ENCODE data around the gene CAMK2B. TPM values are rescaled to one million over a fixed set of nuclear protein-coding genes. Genes with fewer than 3 reads are reported as not detected.

Gene CAMK2B
- polyA plus RNA-seq, 3 donors: 1.7 to 3.7 (median 3.4) TPM

DNA sequence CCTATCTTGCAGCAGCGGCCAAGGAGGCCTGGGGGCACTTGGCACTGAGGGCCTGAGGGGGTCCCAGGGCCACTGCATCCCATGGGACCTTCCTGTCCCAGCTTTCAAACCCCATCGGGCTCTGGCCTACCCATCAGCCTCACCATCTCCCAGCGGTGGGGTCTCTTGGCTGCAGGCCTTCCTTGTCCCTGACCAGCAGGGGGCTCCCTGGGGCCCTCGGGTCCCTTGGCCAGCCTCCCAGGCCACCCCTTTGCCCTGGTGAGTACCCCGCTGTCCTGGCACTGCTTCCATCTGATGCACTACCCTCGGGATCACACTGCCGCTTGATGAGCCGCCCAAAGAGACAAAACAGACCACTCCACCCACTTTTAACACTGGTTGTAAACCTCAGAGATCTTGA lies 81.1 kb downstream of the CAMK2B start:
- DNase-seq (ENCODE audit: extremely low read depth in 1 of 11, low read depth in 9 of 11, low spot score in 4 of 11): no peak

DNA sequence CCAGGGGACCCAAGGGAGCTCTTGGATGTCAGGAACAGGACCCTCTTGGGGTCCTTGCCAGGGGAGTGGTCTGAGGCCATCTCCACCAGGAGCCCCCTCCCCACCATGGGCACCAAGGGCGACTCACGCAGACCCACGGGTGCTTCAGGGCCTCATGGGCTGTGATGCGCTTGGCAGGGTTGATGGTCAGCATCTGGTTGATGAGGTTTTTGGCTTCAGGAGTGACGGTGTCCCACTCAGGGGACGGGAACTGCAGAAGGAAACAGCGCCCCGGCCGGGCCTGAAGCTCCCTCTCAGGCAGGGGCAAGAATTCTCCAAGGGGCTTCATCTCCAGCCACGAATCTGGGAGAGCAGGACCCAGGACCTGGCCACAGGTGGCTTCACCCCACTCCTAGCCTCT lies 83.3 kb downstream of the CAMK2B start:
- no peak for DNase-seq (ENCODE audit: extremely low read depth in 1 of 11, low read depth in 9 of 11, low spot score in 4 of 11)

DNA sequence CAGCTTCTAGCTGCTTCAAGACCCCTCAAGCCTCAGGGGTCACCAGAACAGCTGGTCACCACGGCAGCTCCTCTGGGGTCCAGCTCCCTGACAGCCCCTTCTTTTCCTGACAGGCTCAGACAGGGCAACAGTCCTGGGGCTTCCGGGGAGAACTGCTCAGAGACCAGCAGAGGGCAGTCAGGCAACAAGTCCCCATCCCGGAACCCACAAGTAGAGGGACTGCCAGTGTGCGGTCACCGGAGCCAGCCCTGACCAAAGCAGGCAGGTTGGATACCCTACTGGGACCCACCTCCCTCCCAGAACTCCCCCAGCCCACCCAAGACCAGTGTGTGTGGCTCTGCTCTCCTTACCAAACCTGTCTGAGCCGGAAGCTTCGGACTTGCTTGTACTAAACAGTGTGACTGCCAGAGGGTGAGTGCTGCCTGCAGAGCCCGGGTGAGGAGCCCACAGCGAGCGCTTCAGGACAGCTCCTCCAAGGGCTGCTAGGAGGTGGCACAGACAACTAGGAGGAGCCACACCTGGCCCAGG lies 84.3 kb downstream of the CAMK2B start:
- peak in 8 of 11 donors; percentile 49 to 66 (median 60) for DNase-seq (ENCODE audit: extremely low read depth in 1 of 11, low read depth in 9 of 11, low spot score in 4 of 11)

DNA sequence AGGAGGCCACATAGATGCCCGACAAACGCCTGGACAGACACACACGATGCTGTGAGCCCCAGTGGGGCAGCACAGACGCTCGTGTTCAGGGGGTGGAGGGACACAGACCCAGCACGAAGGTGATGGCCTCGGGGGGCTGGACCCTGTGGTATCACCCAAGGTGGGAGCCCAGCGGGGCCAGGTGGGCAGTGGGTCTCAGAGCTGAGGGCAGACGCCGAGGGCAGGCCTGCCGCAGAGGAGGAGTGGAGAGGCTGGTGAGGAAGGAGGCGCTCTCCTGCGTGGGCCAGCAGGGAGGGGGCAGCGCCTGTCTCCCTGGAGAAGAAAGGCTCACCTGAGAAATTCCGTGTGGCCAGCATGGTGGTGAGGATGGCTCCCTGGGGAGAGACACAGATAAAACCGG lies 85.0 kb downstream of the CAMK2B start:
- DNase-seq (ENCODE audit: extremely low read depth in 1 of 11, low read depth in 9 of 11, low spot score in 4 of 11): no peak

DNA sequence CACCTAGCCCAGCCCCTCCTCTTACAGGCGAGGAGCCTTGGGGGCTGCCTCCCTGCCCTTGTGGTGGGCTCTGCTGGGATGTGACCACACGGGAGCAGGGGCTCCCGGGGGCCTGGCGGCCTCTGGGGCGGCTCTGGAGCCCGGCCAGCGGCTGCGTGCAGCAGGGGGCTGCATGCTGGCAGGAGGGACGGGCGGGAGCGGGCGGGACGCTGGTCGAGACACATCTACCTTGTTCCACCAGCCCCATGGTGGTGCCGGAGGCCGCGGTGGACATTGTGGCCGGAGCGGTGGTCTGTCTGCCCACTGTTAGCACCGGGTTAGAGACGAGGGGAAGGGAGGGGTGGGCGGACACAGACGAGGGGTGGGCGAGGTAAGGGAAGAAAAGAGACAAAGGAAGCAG lies 86.0 kb downstream of the CAMK2B start:
- no peak for DNase-seq (ENCODE audit: extremely low read depth in 1 of 11, low read depth in 9 of 11, low spot score in 4 of 11)

DNA sequence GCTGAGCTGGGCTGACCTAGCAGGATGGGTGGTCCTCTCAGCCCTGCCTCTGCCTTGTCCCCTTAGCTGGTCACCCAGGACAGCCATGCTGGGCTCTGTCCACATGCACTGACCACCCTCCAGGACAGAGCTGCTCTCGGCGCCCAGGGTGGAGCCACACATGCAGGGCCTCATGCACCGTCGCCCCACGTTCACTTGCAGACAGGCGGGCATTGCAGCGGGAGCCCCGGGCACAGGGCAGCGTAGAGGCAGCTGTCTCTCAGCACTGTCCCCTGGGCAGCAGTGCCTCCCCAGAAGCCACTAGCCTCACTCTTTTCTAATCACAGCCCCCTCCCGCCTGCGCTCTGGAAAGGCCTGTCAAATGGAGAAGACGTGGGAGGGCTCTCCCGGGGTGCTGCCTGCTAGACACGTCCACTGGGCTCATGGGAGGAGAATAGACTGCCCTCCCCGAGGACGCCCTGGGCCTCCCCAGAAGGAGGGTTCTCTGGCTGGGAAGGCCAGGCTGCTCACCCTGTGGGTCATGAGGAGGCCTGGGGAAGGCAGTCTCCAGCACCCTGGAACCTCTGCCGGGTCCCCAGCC lies 87.2 kb downstream of the CAMK2B start:
- no peak for DNase-seq (ENCODE audit: extremely low read depth in 1 of 11, low read depth in 9 of 11, low spot score in 4 of 11)

DNA sequence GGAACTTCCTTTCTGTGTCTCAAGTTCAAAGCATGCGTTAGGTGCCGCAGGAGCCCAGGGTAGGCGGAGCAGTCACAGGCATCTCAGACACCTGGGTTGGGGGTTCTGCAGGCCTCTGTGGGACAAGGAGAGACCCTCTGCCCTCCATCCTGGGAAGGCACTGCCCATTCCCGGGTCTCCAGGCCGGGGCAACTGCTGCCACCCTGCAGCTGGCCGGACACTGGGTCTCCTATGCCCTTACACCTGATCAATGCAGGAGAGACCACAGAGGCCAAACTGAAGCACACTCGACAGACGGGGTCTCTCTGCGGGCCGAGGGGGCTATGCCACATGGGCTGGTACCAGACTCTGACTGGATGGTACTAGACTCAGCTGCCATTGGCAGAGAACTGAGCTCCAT lies 87.7 kb downstream of the CAMK2B start:
- DNase-seq (ENCODE audit: extremely low read depth in 1 of 11, low read depth in 9 of 11, low spot score in 4 of 11): no peak

DNA sequence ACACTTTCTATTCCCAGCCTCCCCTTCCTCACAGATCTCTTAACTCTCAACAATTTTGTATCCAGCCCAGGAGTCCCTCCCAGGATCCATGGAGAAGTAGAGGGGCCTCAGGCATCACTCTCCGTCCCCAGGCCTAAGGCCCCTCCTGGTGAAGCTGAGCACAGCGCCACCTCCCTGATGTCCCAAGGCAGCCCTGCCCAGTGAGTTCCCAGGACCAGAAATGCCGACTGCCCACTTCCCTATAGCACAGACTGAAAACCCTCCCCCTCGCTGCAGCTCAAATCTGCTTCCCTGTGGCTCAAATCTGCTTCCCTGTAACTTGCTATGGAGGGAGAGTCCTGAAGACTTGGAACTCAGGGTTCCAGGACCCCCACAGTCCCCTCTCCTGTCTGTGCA lies 89.1 kb downstream of the CAMK2B start:
- no peak for DNase-seq (ENCODE audit: extremely low read depth in 1 of 11, low read depth in 9 of 11, low spot score in 4 of 11)

DNA sequence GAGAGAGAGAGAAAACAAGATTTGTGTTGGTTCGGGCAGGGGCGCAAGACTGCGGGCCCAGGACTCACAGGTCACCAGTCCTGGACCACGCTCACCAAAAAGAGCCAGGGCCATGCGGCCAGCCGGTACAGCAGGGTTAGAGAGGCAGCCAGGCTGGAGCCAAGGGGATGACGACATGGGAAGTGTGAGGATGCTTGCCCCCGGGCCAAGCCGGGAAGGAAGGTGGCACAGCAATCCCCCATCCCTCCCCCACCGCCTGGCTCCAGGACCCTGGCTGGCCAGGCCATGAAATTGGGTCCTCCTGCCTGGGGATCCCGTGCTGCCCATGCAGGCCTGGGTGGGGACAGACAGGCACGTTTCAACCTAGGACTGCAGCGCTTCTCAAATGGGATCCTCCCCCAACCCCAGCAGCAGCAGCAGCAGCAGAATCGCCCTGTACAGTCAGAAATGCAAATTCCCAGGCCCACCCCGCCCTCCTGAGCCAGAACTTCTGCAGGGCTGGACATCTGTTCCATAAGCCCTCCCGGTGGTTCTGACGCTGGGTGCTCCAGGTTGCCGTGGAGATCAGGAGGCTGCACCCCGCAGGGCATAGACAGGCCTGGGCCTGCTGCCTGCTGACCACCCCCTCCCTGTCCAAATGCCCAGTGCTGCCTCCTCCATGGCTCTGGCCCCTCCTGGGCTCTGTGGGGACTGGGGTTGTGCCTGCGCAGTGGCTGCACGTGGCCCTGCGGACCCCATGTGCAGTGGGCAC lies 89.6 kb downstream of the CAMK2B start:
- no peak for DNase-seq (ENCODE audit: extremely low read depth in 1 of 11, low read depth in 9 of 11, low spot score in 4 of 11)

DNA sequence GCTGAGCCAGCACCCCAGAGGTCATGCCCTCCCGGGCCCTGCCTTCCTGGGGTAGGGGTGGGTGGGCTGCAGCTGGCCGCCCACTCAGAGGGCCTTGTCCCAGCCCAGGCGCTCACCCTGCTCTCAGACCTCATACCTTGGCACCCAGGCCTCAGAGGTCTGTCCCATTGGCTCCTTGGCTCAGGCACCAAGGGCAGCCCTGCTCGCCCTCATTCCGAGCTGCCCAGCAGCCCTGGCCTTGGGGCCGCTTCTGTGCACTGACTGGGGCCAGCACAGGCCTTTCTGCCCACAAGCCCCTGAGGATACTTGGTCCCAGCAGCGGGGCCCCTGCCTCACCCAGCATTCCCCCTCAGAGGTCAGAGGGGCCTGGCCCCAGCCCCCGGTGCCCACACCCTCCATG lies 90.3 kb downstream of the CAMK2B start:
- no peak for DNase-seq (ENCODE audit: extremely low read depth in 1 of 11, low read depth in 9 of 11, low spot score in 4 of 11)

DNA sequence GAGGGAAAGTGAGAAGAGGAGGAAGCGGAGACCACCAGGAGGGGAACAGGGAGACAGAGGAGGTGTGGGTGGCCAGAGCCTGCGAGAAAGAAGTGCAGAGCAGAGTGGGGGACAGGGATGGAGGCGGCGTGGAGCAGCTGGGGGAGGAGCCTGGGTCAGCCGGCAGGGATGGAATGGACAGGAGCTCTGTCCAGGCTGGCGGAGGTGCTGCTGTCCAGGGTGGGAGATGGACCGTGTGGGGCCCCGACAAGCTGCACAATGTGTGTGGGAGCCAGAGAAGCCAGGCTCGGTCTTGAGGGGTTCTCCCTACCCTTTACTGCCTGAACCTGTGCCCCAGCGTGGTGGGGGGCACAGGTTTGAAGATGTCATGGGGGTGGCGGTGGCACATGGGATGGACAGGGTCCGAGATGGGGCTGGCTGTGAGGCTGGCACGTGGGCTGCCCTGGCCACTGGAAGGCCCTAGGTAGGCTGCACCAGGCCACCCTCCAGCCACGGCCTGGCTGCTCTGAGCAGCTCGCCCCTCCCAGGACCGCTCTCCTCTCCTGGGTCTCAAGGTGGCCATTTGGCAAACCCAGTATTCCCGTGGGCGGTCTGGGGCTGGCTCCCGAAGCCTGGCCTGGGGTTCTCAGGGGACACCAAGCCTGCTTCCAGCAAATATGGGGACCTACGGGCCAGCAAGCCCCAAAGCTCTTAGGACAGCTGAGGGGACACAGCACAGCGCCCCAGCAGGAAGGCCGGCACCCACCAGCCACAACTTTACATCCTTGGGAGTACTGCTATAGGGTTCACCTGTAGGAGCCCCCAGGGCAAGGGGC lies 92.3 kb downstream of the CAMK2B start:
- no peak for DNase-seq (ENCODE audit: extremely low read depth in 1 of 11, low read depth in 9 of 11, low spot score in 4 of 11)

DNA sequence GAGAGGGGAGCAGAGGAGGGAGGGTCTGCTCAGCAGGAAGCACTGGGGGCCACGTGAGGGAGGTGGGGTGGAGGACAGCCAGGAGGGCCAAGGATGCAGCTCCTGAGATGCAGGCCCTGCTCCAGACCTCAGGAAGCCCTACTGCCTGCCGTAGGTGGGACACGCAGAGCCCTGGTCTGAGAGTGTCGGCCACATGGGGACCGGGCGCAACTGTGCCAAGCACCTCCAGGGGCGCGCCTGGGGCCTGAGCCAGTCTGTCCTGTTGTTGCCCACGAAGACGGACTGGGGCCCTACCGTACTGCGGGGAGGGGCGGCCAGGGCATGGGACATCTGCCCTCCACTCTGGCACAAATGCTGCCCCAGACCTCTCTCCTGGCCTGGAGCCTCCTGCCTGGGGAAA lies 93.0 kb downstream of the CAMK2B start:
- no peak for DNase-seq (ENCODE audit: extremely low read depth in 1 of 11, low read depth in 9 of 11, low spot score in 4 of 11)

DNA sequence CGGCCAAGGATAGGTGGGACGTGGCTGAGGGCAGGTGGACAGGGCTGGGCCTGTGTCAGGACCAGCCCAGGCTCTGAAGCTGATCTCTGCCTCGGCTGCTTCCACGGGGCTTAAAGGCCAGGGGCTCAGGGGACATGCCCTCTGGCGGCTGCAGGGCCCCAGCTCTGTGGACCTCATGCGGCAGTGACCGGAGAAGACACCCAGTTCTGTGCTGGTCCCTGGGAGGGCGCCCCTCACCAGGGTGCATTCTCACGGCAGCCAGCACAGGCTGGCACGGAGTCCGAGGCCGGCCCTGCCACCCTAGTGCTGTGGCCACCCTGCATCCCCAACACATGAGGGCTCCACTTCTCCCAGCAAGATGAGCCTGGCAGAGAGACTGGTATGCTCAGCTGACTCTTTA lies 94.3 kb downstream of the CAMK2B start:
- DNase-seq (ENCODE audit: extremely low read depth in 1 of 11, low read depth in 9 of 11, low spot score in 4 of 11): no peak

DNA sequence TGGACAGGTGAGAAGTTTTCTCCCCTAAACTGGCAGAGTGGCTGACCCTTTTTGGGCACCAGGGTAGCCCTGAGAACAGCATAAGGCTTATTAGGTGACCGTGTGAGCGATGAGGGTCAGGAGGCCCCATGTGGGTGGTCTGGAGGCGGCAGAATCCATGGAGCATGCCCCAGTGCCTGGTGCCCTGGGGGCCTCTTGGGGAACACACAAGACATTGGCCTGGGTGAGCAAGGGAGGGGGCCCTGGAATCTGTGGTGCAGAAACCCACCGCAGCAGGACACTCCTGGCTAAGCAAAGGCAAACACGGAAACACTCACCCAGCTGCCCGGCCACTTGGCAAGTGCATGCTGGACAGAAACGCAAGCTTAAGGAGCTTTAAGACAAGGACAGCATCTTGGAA lies 95.1 kb downstream of the CAMK2B start:
- no peak for DNase-seq (ENCODE audit: extremely low read depth in 1 of 11, low read depth in 9 of 11, low spot score in 4 of 11)

DNA sequence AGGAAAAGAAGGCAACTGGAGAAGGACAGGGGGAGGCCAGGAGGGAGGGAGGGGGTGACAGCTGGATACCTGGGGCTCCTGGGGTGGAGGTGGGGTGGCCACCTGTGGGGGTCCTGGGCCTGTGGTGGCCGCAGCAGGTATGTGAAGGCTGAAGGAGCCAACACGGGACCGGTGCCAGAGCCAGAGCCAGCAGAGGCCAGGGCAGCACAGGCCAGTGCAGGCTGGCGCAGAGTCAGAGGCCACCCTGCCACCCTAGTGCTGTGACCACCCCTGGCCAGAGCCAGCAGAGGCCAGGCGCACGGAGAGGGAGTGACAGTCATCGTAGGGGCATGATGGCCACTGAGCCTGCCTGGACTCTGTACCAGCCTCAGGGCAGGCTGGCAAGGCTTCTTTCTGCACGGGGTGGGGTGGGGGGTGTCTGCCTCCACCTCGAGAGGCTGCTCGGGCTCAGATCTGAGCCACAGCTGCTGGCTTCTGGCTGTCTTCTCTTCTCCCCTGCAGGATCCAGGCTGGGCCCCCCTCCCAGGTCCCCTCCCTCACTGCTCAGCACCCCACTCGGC lies 95.8 kb downstream of the CAMK2B start:
- no peak for DNase-seq (ENCODE audit: extremely low read depth in 1 of 11, low read depth in 9 of 11, low spot score in 4 of 11)

DNA sequence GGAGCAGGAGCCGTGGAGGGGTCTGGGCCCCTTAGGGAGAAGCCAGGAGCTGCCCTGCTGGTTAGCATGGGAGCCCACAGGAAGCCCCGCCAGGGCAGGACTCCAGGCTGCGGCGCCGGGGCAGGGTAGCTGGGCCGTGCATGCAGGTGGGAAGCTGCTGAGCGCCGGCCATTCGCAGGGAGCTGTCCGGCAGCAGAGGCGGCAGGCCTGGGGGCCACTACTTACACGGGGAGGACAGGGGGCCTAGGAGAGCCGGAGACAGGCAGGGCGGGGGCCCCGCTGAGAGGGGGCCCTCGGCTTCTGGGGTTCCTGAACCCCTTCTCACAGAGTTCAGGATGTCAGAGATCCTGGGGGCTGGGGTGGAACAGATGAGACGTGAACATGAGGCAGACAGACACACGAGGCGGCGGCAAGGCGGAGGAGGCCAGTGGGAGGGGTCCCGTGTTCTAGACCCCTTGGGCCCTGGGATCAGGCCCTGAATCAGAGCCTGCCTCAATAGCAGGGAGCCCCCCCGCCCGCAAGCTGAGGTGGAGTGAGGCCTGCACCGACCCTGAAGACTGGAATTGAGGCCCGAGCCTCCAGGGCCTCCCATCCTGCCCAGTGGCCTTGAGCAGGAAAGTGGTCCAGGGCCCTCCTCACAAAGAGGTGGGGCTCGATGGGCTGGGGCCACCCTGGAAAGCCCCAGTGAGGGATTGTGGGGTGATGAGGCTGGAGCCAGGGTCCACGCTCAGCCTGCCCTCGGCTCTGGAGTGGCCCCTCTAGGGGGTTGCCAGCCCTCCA lies 96.6 kb downstream of the CAMK2B start:
- DNase-seq (ENCODE audit: extremely low read depth in 1 of 11, low read depth in 9 of 11, low spot score in 4 of 11): no peak

DNA sequence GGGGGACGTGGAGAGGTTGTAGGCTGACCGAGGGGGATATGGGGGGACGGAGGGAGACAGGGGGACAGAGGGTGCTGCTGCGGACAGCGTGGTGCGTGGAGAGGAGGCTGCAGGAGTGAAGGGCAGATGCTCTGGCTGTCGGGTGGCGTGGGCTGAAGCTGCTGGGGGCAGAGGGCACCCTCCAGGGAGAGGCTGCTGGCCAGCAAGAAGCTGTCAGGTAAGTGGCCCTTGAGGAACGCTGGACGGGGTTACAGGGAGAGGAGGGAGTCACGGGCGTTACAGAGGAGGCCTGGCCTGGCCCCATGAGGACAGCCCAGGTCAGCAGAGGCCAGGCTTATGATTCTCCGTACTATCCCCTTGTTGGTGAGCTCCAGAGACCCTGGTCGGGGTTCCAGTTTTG lies 97.5 kb downstream of the CAMK2B start:
- DNase-seq (ENCODE audit: extremely low read depth in 1 of 11, low read depth in 9 of 11, low spot score in 4 of 11): no peak

DNA sequence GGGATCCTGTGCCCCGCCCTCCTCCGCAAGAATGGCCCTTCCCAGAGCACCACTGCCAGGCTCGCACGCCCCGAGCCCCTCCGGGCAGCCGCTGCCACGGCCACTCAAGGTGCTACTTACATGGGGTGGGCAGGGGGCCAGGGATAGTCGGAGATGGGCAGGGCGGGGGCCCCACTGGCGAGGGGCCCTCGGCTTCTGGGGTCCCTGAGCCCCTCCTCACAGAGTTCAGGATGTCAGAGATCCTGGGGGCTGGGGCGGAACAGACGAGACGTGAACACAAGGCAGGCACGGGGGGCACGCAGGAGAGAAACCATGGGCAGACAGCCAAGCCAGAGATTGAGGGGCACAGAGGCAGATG lies 99.0 kb downstream of the CAMK2B start:
- no peak for DNase-seq (ENCODE audit: extremely low read depth in 1 of 11, low read depth in 9 of 11, low spot score in 4 of 11)

Data from renal cortex interstitium (tissue), 11 donors.